GM03348 (cell line): ENCODE data around the gene SLC4A5.

Experiments
- DNase-seq: peaks from one replicate; pipeline ENCODE4 v3.0.0; 2012; ENCODE audit warnings: low spot score

The SLC4A5 gene

DNA sequence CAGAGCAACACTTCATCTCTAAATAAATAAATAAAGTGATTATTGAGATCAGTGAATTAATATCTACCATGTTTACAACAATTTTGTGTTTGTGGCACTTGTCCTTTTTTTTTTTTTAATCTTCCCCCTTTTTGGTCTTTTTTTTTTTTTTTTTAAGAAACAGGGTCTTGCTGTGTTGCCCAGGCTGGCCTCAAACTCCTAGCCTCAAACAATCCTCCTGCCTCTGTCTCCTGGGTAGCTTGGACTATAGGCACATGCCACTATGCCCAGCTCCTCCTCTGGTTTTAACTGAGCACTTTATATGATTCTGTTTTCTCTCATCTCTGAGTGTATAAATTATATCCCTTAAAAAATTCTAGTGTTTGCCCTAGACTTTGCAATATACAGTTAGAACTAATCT, 30.3 kb downstream of the SLC4A5 start:
- no peak for DNase-seq

DNA sequence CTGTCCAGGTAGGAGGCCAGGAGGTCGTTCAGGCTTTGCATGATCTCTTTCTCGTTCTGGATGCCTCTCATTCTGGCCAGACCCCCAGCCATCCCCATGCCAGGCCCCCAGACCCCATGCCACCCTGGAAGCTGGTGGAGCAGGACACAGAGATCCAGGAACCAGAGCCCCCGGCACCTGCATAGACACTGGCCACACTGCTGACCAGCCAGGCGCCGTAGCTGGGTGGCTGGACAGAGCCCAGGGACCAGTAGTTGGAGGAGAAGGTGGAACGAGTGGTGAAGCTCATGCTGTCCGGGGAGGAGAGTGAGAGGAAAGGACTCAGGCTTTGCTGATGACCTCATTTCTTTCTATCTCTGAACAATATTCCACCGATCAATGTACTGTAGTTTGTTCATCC, 35.5 kb downstream of the SLC4A5 start:
- DNase-seq: no peak

DNA sequence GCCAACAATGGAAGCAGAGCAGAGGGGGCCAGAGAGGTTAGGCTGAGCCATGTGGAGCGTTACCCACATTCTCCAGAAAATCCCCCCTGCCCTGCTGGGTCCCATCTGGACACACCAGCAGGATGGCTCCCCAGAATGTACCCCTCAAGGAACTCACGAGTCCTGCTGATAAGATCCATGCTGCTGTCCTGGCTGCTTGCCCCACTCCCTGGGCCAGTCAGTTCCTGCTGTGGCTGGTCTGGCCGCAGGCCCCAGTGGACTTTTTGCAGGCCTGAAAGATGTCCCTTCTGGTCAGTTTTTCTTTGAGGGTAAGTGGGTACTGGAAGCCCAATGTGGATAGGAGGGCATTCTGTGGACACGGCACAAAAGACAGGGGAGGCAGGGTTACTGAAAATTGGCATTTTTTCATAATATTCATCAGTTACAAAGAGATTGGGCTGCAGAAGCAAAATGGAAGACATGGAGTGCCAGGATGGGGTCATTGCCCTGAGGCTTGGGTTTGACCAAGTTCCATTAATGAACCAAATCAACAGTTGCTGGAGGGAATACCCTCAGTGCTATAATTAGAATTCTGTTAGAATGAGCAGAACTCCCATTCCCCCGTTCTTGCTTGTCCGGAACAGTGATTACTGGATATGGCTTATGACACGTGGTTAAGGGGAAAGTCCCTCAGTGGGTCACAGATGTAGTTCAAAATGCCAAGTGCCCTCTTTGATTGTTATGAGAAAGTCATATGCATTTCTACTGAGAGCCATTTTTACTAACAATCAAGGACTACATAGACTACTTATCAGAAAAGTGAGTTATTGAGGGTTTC, 38.7 kb downstream of the SLC4A5 start:
- no peak for DNase-seq

- no peak for DNase-seq
These were observed 40.4 kb downstream of the SLC4A5 start for GRCh38 chr2:74302865-74303264.

DNA sequence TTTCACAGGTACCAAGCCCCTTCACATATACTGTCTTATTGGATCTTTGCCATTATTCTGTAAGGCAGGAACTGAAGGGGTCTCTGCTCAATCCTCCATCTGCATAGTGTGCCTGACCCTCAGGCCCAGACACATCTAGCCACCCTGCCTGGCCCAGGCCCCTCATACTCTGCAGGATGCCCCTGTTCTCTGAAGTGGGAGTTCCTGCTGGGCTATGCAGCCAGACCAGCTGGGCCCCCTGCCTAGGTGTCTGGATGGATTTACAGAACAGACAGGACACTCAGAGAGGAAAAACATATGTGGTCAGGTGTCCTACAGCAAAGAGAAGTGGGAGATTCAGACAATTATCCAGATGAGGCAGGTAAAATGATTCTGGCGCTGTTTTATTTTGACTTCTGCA, 42.0 kb downstream of the SLC4A5 start:
- DNase-seq: no peak

DNA sequence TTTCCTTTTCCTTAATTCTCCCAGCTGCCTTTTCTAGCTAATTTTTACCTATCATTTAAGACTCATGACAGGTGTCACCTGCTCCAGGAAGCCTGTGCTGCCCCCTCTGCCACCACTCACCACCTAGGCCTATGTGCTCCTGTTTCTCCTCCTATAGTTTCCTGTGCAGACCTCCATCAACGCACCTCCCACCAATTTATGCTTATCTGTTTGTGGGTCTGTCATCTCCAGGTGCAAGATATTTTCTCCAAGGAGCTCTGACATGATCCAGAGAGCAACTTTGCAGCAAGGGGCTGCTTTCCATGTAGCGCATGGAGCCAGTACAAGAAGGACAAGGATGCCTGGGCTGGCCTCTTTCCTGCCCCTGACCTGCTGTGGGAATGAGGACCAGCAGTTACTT, 42.7 kb downstream of the SLC4A5 start:
- no peak for DNase-seq

DNA sequence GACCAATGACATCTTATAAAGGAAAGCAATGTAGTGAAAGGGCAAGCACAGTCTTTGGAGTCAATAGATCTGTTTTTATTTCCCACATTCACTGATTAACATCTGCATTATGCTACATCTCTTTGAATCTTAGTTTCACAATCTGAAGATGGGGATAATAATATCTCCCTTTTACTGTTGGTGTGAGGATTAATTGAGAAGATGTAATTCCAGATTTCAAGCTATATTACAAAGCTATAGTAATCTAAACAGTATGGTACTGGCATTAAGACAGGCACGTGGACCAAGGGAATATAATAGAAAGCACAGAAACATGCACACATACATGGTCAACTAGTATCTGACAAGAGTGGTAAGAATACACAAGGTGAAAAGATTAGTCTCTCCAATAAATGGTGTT, 45.3 kb downstream of the SLC4A5 start:
- DNase-seq: no peak

- DNase-seq: no peak
These were observed 45.8 kb downstream of the SLC4A5 start for GRCh38 chr2:74297391-74297790.

DNA sequence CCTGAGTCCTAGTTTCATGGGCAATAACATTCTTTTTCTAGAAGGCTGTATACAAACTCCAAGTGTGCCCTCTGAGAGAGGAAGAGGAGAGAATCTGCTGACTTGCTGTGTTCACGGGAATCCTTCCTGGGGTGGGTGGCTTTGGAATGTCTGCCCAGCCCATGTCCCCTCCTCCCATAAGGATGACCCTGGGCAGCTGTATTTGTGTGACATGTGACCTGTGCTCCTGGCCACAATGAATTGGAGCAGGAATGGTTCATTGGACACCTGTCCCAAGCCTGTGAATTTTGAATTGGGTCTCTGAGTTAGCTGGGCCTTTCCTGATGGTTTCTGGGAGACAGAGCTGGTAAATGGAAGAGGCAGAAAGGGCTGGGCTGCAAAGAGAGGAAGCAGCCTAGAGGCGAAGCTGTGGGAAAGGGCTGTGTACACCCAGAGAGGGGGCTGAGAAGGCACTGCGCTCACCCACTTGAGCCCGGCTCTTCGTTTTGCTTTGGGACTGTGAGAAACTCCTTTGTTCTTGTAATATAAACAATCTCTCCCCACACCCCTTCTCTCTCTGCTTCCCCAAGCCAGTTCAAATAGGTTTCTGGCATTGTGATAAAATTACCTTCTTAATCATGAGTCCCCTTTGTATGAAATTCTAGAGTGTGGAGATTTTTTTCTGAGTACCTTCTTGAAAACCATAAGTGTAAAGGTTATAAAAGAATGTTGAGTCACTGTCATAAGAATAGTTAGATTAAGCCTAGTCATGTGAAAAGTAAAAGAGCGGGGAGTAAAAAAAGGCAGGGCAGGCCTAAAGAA, 49.8 kb downstream of the SLC4A5 start:
- no peak for DNase-seq

- DNase-seq: no peak
These were observed 50.5 kb downstream of the SLC4A5 start for GRCh38 chr2:74292751-74293150.

GRCh38 chr2:74291886-74292621, 51.2 kb downstream of the SLC4A5 start:
- no peak for DNase-seq

DNA sequence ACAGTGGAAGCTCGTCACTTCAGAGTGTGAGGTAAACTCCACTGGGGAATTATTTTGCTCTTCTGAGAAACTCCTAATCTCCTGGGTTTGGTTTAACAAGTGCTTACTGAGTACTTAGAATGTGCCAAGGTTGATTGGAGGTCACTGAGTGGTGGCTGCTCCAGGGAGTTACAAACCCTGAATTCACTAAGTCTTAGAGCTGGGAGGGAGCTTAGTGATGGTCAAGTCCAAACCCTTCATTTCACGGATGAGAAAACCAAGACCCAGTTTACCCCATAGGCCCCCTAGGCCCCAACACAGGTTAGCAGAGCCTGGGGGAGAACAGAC, 52.0 kb downstream of the SLC4A5 start:
- no peak for DNase-seq

DNA sequence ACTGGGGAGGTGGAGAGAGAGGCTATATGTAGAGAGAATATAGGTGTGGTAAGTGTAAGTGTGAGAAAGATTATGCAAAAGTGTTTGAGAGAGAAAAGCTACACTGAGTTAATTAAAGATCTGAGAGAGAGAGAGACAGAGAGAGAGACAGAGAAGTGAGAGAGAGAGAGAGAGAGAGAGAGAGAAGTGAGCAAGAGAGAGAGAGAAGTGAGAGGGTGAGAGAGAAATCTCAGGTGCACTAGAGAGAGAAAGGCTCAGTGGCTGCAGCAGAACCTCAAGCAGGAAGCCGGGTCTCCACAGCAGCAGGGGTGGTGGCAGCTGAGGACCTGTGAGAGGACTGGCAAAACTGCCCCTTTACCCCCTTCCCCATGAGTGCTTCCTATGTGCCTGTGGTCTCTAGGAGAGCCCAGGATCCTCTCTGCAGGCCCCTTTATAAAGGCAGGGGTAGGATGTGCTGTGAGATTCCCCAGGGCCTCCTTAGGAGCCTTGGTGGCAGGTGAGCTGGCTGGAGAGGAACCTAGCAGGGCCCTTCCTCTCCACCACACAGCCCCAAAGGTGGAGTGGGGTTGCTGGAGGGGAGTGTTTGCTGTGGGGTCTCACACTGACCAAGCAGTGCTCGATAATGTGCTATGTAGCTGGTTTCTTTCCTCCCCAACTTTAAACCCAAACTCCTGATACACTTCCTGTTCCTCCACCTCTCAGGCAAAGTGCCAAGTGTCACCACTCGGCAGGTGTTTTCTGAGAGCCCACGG, 52.6 kb downstream of the SLC4A5 start:
- DNase-seq: no peak

- no peak for DNase-seq
These were observed 53.1 kb downstream of the SLC4A5 start for GRCh38 chr2:74290066-74290465.

DNA sequence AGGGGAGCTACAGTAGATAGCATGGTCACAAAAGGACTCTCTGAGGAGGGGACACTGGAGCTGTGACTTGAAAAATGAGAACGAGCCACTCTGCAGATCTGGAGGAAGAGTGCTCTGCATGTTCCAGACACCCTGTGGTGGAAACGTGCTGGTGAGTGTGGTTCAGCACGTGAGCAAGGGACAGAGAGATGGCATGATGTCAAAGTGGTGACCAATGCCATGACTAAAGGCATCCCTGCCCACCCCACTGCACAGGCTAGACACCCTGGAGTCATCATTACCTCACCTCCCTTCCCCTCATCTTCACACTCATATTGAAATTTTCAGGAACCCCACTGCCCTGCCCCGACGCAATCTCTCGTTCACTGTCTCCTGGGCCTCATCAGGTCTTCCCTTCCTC, 56.5 kb downstream of the SLC4A5 start:
- DNase-seq: no peak

DNA sequence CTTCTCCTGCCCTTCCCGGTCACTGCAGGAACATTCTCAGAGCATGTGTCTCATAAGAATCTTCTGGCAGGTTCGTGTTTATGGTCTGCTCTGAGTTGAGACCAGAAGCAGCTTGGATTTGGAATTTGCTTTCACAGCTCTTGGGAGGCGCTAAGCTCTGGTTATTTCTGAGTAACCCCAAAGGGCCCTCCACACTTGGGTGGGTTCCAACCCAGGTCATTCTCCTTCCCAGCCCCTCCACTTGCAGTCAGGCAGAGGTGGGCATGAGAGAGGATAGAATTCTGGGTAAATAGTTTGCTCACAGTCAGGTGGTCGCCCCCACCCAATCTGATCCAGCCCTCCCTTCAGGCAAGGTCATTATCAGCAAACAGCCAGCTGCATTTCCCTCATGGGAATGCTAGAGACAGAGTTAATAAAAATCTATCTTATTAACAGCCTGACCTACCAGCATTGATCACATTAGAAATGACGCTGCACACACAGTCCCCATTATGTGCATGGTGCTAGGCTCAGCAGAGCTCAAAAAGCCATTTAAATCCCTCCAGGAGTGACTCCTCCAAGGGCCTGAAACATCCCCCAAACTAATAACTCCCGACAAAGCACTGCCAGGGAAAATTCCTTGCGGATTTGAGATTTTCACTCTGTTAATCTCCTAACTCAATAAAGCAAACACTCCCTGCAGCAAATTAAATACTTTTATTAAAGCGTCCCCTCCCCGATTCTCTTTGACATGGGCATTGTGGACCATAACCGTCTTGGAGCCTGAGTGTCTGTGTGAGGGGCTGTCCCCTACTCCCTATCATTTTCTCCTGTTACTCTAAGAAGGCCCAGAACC, 61.9 kb downstream of the SLC4A5 start:
- DNase-seq: no peak

DNA sequence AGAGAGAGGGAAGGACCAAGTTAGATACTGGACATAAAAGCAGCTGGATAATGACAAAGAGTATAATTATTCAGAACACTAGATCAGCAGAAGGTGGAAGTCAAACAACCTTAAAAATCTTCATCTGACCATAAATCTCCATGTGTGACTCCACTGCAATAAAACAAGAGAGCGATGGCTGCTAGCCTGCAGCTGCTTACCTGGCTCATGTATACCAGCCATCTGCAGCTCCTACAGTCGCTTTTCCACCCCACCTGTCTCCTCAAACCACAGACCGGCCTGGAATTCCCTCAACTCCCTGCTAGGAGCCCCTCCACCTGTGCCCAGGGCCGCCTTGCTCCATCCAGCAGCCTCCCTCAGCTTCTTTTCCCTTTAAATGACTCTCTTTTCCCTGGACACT, 64.5 kb downstream of the SLC4A5 start:
- DNase-seq: no peak

DNA sequence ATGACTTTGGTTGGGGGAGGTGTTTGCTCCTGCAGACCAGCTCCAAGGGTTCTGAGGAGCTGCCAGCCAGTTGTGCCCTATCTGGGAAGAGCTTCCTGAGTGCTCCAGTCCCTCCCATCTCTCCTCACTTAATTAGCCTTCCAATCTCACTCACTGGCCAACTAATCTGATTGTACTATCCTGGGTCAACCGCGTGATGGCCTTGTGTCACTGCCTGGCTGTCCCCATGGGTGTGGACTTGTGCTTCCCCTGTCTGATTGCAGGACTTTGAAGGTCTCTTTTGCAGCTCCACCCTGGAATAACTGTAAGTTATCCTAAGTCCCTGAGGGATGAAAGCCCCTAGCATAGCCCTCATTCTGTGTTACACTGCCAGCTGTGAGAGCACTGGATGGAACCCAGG, 65.0 kb downstream of the SLC4A5 start:
- DNase-seq: no peak

DNA sequence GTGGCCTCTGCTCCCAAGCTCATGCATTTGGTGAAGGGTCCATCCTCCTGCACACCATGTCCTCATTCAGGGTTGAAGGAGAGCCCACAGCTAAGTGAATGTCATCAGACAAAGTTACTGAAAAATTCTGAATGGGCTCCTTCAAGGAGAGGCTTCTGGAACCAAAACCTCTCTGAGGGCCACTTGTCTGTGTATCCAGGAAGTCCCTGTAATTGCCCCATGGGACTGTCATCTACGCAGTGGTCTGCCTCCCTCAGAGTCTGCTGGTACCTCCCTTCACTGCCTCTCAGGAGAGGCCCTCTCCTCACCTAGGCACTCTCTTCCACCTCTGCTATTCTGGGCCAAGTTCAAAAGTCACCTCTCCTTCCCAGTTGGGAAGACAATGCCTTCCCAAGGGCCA, 68.0 kb downstream of the SLC4A5 start:
- no peak for DNase-seq

GRCh38 chr2:74269667-74270066, 73.5 kb downstream of the SLC4A5 start:
- no peak for DNase-seq

DNA sequence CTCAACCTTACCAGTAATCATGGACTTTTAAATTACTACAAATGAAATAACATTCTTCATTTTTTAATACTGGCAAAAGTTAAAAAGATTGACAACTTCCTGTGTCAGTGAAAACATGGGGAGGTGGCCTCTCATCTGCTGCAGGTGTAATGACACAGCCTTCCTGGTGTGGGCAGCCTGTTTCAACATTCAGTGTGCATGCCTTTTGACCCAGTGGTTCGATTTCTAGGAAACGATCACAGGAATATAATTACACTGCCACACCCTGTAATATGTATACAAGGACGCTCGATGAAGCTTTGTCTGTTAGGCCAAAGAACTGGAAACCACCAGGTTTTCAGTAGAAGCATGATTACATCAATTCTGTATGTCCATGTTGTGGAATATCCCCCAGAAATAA, 76.1 kb downstream of the SLC4A5 start:
- no peak for DNase-seq
